ENCODE measurements around the gene CHSY3.

CHSY3 gene

DNA sequence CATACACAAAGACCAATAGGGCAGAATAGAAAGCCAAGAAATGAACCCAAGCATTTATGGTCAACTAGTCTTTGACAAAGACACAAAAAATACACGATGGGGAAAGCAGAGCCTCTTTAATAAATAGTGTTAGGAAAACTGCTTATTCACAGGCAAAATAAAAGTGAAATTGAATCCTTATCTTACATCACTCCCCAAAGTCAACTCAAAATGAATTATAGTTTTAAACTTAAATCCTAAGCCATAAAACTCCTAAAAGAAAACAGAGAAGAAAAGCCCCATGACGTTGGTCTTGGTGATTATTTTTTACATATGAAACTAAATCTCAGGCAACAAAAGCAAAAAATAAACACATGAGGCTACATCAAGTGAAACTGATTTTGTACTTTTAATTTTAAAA is 46.8 kb downstream of the CHSY3 start:
- no peak for DNase-seq

DNA sequence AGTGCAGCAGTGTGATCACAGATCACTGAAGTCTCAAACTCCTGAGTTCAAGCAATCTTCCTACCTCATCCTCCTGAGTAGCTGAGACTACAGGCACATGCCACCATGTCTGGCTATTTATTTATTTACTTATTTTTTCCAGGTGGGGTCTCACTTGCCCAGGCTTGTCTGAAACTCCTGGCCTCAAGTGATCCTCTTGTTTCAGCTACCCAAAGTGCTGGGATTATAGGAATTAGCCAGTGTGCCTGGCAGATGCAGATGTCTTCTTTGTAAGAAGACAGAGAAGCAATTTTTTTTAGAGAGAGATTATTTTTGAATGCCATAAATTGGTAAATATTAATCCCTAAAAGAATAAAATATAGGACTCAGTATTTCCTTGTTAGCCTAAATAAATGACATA is 54.3 kb downstream of the CHSY3 start:
- no peak for DNase-seq

DNA sequence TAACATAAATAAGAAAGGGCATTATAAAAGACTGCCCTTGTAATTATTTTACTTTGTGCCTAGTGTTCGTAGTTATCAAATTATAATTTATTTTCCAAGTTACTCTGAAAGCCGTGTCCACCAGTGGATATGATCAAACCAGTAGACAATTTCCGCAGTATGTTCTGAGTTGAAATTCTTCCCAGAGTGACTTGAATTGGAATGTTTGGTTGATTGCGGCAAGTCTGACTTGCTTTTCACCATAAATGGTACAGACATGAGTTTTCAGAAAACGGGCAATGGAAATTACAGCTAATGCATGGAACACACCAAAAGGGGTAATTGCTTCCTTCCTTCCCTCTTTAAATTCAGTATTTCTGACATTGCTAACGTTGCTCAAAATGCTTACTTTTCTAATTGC is 56.6 kb downstream of the CHSY3 start:
- DNase-seq, result no peak

- DNase-seq, result no peak
These were observed 58.2 kb downstream of the CHSY3 start for GRCh38 chr5:129962506-129962905.

- DNase-seq, result no peak
These were observed 59.1 kb downstream of the CHSY3 start for GRCh38 chr5:129963359-129963758.

DNA sequence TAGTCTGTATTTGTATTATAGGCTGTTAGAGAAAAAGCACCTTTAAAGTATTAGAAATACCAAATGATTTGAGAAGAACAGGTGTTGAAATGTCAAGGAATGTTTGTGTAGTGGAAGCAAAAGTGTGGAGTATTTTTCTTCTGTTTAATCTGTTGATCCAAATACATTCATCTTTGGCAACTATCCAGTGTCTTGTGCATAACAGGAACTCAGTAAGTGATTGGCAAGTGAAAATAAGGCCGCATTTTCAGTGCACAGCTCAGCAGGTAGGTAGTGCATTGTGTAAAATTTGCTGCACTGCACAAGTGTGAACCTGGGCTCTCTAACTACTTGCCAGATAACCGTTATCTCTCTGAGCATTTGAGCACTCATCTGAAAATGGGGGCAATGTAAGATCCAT is 61.8 kb downstream of the CHSY3 start:
- no peak for DNase-seq

DNA sequence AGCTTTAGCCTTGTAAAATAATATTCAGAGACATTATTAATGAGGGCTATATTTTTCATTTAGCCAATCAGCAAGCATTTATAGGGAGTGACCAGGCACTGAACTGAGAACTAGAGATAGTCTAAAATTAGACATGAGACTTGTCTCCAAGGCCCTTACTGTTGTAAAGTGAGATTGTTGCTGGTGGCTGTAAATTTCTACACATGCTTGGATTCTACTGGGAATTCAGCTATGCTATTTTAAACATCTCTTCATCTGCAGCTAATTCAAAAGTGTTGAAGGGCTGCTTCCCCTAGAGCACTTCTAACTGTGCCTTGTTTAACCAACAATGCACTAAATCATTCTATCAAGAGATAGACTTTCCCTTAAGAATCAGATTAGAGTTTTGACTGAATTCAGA is 67.4 kb downstream of the CHSY3 start:
- no peak for DNase-seq

- no peak for DNase-seq
These were observed 68.3 kb downstream of the CHSY3 start for GRCh38 chr5:129972465-129973141.

GRCh38 chr5:129973716-129974426 is 69.6 kb downstream of the CHSY3 start:
- DNase-seq, result no peak

DNA sequence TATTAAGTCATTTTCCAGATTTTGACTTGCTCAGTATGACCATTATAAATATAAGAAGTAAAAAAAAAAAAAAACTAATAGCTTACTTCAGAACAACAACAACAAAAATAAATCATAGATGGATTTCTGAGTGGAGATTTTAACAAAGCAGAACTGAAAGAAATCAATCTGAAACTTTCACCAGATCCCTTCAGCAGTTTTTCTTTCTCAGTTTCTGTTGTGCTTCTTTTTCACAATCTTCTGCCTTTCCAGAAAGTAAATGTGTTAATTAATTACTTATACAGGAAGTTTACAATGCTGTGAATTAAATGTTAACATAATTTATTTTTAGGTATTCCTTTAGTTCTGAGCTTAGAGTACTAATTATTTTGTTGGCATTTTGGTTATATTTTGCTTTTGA is 73.5 kb downstream of the CHSY3 start:
- no peak for DNase-seq

DNA sequence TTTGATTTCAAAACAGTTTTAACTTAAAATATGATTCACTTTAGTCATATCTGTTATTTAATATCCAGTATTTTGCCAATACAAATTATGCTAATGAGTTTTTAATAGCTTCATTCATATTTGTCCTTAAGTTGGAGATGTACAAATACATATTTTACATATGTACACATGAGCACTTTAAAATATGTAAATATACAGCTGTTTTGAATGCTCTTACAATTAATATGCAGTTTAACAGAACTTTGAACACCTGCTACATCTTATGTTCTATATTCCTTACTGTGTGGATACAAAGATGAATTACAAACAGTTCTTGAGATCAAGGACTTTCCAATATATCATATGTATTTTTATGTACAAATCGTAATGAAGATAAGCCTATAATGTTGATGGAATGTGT is 74.0 kb downstream of the CHSY3 start:
- no peak for DNase-seq

GRCh38 chr5:129988453-129988852 is 84.2 kb downstream of the CHSY3 start:
- DNase-seq, result no peak

DNA sequence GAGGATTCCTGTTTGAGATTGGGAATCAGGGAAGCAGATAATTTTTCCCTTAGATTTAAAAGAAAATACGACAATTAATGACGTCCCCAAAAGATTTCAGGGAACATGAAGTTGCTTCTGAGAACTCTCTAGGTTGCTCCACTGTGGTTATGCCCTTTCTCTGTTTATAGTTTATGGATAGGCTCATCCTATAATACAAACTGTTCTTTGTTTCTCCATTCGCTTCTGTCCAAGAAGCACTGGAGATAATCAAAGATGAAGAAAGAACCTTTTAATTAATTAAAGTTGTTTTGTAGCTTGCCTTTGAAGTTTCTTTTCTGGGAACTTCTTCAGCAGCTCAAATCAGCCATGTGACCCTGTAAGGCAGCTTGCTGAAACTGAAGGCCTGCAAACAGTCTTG is 87.5 kb downstream of the CHSY3 start:
- no peak for DNase-seq

DNA sequence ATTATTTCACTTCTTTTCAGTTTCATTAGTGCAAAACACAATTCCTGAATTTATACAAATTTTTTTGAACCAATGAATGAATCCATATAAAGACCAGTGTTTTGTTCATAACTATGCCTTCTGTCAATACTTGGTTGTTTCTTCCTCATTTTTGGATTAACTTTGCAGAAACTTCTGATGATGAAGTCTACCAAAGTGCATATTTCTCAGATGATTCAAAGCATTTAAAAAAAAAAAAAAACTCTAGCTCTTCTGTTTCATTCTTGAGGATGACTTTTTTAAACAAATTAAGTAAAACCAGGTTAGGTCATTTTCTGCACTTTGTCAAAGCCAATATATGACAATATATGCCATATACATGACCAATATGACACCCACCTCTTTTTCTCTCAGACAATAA is 92.6 kb downstream of the CHSY3 start:
- DNase-seq, result no peak

GRCh38 chr5:130000460-130000859 is 96.2 kb downstream of the CHSY3 start:
- no peak for DNase-seq

GRCh38 chr5:130002183-130002582 is 97.9 kb downstream of the CHSY3 start:
- DNase-seq, result no peak

DNA sequence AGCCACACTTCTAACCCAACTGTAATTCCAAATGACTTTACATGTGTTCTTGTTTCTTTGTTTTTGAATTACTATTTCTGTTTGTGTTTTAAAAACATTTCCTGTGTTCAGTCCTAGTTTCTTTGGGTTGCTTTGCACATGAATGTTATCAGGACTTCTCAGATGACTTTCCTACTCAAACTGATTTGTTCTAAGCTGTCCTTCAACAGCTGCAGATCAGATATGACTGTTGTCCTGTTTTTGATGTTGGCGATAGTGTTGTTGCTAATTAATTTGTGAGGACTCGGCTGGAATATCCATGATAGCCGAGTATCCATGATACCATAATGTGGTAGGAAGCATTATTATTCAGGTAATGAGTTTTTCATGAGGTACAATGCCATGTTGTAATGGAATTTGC is 98.6 kb downstream of the CHSY3 start:
- DNase-seq, result no peak

DNA sequence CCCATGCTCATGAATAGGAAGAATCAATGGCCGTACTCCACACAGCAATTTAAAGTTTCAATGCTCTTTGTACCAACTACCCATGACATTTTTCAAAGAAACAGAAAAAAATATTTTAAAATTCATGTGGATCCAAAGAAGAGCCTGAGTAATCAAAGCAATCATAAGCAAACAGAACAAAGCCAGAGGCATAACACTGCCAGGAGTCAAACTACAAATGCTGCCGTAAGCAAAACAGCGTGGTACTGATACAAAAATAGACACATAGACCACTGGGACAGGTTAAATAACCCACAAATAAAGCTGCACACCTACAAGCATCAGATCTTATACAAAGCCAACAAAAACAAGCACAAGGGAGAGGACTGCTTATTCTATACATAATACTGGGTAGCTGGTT is 107.7 kb downstream of the CHSY3 start:
- DNase-seq, result no peak

DNA sequence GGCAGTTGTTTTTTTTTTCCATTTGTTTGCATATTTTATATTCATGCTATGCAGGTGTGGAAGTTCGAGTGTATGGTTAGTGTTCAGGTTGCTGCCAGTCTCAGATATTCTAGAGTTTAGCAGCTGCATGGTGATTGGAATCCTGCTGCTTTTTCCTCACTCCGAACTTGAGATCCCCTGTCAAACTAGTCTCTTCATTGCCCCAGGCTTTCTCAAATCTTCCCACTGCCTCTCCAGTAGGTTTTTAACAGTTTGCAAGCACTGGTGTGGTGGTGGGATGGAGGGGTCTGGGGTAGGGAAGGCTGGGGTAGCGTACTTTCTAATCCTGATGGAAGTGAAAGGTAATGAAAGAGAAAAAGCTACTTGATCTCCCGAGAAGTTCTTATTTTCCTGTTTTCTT is 112.9 kb downstream of the CHSY3 start:
- no peak for DNase-seq

- DNase-seq, result no peak
These were observed 114.4 kb downstream of the CHSY3 start for GRCh38 chr5:130018641-130019040.

GRCh38 chr5:130021000-130021399 is 116.7 kb downstream of the CHSY3 start:
- DNase-seq, result no peak

DNA sequence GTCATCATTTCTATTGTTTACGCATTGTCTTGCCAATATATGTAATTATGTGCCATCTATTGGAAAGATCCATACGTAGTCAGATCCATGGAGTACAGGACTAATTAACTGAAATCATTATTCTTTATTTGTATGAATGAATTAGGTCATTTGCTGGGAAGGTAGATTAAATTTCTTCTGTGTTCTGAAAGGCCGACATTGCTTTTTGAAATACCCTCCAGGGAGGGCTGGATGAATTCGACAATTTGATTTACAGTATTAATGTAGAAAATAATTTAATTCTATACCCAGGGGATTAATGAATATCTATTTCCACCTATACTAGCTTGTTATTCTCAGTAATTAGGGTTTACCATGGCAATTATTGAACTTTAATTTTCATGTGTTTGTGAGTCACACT is 117.6 kb downstream of the CHSY3 start:
- no peak for DNase-seq

DNA sequence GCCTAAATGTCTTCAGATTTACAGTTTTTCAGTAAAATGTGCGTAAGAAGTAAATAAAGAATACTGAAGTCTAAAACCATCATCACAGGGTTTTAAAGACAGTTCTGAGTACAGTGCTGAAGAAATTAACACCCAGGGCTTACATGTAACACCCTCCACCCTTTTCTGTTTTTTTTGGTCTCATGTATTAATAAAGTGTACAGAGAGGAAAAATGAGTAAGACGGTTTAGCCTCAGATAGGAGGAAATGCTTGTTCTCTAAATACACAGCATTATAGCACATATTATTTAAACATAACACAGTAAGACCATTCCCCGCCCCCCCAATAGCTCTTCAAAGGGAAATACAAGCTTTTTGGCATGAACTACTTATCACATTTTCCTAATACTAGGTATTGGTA is 119.3 kb downstream of the CHSY3 start:
- no peak for DNase-seq

DNA sequence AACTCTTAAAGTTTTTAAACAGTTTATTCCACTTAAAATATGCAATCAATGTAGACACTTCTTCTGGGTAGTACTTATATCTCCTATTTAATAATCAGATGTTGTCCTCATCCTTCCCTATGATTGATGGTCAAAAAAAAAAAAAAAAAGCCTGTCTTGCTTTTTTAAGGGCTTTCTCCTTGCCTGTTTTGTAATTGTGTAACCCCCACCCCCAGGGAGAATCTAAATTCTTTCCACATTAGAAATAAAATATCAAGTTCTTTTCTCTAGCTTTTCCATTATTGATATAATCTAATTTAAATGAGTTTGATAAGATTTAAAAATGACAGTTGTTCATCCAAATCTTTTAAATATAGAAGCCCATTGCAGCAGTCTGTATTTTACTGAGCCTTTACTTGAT is 119.7 kb downstream of the CHSY3 start:
- DNase-seq, result no peak

GRCh38 chr5:130025511-130025910 is 121.2 kb downstream of the CHSY3 start:
- no peak for DNase-seq

Data from activated CD8-positive, alpha-beta memory T cell treated with anti-CD3 and anti-CD28 coated beads, Interleukin-2, amount 50 U/mL, for 48 hours (primary cell).